NCI-H345 (cell line): ENCODE measurements around the gene MORF4L2.
A peak's percentile ranks its signal among the peaks of the same experiment; 100 is the strongest.
"Not testable (repeated sequence)": the region's sequence is repeated elsewhere in the genome, so short reads cannot be mapped to it uniquely, and the experiment has no call there.

Source experiments
- DNase-seq: peaks from one replicate; lab custom pipeline; 2025; lab: John Stamatoyannopoulos, UW

The MORF4L2 gene

DNA sequence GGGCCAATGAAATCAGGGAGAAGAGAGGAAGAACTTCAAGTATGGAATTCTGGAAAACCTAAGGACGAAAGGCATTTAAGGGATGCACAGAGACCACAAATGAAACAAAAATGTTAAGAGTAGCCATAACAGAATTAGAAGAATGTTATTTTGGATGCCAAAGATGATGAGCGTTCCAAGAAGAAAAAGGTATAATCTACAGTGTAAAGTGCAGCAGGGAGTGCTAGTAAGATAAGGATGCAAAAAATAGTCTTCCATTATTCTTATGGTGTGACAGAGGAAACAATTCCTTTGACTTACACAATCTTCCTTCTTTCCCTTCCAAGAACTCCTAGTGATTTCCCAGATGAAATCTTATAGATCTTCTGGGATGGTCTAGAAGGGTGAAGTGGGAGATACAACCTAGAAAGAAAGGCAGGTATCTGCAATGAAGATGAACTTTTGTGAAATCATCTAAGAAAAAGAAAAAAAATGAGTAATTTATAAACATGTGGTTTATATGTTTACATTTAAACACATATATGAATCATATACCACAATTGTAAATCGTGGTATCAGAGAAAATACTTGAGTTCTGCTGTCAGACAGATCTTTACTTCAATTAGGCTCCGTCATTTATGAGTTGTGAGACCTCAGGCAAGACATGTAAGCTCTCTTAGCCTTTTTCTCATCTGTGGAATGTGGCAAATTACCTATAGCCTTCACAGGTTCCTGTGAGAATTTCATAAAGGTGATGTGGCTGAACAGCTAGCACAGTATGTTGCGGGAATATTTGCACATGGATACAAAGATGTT, 8.1 kb downstream of the MORF4L2 start:
- DNase-seq: no peak

DNA sequence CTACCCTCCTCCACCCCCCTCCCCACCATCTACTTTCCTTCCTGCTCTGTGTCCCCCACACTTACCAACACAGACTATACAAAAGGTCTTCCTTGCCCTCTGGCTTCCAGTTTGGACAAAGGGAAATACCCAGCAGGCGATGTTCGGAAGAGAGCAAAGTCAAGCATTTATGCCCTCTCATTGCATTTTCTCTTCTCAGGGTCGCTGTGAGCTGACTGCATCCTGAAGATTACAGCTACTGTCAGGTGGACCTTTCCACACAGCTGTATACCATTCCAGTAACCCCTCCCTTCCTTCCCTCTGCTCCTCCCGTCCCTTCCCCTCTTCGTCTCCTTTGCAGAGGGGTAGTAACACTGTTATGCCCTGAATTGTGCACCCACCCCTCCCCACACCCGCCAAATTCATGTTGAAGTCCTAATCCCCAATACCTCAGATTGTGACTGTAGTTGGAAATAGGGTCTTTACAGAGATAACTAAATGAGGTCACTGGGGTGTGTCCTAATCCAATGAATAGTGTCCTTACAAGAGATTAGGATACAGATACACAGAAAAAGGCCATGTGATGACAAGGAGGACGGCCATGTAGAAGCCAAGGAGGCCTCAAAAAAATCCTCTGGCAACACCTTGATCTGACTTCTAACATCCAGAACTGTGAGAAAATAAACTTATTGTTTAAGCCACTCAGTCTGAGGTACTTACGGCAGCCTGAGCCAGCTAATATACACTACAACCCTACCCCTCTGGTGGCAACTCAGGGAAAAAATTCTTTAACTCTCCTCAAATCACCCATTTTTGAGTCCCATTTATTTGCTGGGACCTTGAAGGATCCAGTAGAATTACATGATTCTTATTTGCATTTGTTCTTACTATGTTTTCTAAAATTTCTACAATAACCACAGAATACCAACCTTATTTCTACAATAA, 11.7 kb downstream of the MORF4L2 start:
- no peak for DNase-seq

DNA sequence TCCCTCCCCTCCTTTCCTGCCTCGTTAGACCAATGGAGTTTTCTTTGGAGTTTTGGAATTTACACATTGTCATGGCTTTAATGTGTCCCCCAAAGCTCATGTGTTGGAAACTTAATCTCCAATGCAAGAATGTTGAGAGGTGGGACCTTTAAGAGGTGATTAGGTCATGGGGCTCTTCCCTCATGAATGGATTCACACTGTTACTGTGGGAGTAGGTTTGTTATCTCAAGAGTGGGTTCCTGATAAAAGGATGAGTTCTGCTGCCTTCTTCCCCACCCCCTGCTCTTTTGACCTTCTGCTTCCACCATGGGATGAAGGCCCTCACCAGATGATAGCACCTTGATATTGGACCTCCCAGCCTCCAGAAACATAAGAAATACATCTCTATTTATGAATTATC, 16.8 kb downstream of the MORF4L2 start:
- no peak for DNase-seq

DNA sequence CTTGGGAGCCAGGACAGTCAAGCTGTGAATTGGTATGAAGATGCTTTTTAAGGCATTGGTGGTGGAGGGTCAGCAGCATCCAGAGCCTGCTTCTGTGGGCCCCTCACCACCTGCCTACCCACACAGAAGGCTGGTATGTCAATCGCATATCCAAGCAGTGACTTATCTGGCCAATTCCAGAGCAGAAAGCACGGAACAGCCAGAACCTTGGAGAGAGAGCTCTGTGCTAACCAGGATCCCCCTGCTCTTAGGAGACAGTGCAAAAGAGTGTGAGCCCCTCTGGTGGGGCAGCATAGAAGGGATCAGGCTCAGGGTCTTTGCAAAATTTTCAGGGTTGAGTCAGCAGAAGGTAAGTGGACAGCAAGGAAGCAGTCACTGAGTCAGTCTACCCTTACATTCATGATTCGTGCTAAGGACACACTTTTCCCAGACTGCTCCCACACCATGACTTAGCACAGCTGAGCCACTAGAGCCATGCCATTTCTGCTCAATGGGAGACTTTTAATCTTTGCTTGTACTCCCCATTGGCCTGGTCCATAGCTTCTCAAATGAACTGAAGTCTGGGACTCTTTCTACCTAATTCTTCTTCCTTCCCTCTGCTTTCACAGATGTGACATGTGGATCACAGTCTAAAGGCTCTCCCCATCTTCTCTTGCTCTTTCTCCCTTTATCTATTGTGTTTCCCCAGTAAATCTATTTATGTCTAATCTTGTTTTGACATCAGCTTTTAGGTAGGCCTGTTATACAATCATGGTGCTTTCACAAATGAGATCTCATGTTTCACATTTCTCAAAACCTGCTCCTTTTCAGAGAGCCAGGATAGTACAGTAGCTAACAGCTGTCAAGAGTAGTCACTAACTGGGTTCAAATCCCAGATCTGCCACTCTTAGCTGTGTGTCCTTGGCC, 20.0 kb downstream of the MORF4L2 start:
- no peak for DNase-seq

DNA sequence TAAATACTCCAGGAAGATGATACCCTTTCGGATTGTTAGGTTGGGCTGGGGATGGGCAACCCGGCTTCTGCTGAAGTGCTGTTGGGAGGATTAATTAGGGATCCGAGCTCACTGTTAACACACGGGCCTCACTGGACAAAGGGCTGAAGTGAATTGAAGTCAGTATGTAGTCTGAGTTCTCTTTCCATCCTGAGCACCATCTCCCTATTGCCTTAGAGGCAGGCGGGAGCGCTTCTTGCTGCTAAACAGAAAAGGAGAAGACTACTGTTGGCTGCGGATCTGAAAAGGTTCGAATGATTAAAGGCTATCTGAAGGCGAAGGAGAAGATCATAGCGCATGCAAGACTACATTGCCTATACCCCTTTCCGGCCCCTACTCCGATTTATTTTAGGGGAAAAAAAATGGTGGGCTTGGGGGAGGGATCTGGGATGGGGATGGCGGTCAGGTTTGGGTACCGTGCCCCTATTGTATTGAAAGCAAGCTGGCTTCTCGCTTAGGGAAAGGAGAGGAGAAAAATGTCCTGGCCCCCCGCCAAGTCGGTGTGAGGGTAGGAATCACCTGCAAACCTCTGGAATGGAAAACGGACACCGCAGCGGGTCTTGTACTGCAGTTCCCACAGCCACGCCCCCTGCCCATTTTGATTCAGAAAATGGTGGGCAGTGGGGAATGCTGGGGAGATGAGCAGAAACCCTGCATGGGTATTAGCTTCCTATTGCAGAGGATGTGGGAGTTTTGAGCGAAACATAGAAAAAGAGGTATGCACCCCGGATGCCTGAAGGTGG, 22.3 kb downstream of the MORF4L2 start:
- no peak for DNase-seq

DNA sequence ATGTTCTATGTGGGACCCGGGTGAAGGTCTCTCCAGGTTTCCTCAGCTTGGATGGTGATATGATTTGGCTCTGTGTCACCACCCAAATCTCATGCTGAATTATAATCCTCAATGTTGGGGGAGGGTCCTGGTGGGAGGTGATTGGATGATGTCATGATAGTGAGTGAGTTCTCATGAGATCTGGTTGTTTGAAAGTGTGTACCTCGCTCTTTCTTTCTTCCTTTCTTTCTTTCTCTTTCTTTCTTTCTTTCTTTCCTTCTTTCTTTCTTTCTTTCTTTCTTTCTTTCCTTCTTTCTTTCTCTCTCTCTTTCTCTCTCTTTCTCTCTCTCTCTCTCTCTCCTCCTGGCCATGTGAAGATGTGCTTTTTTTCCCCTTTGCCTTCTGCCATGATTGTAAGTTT, 27.0 kb downstream of the MORF4L2 start:
- not testable (repeated sequence) for DNase-seq

DNA sequence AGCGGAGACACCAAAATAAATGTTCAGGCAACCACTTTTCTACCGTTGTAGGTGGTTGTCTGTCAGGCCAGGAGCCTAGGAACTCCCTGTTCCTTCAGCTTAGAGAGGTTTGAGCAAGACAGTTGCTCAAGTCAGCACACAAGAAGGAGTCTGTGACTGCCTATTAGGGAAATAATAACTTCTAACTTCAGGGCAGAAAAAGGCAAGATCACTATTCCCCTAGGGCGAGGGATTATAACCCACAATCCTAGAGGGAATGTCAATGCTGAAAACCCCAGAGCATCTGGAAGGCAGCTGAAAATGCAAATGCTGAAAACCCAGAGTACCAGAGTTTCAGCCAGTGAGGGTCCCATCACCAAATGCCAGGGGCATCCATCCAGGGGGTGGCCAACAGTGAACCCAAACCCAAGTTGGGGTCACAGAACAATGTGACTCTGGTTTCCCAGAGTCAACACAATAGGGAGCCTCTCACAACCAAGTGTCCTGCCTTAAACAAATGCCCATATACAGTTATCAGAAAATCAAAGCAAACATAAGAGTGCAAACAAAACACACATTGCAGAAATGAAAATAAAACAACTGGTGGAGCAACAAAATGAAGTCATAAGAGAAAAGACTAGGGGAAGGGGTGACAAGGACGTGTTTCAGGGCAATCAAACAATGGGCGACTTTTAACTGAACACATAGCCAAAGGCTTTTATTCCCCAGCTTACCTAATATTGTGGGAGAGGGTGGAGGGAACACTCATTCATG, 27.6 kb downstream of the MORF4L2 start:
- no peak for DNase-seq

DNA sequence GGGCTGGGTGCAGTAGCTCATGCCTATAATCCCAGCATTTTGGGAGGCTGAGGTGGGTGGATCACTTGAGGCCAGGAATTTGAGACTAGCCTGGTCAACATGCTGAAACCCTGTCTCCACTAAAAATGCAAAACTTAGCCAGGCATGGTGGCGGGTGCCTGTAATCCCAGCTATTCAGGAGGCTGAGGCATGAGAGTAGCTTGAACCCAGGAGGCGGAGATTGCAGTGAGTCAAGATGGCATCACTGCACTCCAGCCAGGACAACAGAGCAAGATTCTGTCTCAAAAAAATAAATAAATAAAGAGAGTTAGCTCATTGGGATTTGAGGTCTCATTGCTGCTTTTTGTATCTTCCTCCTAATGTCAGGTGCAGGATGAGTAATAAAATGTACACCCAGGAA, 29.4 kb downstream of the MORF4L2 start:
- DNase-seq: not testable (repeated sequence)

DNA sequence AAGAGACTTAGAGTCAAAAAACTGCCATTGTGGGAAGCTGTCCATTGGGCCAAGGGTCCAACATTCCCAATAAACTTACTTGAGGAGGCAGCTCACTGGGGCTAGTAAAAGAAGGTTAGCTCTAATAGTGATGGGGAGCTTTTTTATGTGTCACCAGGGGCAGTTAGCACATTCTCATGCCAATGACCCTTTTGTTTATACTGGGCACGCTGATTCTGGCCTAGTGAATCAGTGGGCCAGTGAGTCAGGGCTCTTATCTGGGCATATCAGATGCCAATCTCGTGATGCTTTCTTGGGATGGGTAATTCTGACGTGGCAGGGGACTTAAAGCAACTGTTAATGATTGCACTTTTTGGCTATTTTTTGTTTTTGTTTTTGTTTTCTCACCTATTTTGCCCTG, 29.9 kb downstream of the MORF4L2 start:
- DNase-seq: no peak

DNA sequence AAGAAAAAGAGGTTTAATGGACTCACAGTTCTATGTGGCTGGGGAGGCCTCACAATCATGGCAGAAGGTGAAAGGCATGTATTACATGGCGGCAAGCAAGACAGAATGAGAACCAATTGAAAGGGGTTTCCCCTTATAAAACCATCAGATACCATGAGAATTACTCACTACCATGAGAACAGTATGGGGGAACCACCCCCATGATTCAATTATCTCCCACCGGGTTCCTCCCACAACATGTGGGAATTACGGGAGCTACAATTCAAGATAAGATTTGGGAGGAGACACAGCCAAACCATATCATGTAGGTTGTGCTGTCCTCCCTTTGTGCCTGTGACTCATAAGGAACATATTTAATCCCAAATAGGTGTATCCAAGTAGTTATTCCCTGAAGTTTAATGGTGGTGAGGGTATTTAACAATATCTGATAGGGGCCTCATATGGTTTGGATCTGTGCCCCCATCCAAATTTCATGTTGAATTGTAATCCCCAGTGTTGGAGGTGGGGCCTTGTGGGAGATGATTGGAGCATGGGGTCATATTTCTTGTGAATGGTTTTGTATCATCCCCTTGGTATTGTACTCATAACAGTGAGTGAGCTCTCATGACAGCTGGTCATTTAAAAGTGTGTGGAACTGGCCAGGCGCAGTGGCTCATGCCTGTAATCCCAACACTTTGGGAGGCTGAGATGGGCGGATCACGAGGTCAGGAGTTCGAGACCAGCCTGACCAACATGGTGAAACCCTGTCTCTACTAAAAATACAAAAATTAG, 31.1 kb downstream of the MORF4L2 start:
- DNase-seq: not testable (repeated sequence)

DNA sequence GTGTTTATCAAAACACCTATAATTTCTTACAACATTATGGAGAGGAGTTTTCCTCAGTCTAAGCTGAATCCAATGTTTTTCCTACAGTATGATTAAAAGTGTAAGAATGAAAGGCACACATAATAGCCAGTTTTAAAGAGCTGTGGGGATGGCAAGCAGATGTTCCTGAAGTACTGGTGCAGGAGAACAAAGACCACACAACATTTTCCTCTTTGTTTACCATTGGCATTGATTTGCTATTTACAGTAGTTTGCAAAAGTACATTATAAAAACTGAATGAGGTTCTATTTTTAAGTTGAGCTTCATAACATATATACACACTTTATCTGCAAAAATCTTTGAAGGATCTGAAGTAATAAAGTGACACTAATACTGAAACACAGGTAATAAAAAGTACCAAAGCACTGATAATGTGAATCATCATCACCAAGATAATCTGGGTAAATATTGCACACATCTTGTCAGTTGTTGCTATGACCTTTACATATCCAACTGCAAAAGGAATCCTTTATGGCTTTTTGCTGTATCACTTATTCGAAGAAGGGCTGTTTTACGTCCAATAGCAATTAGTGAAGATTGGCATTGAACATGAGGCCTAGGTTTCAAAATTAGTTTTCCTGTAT, 35.2 kb downstream of the MORF4L2 start:
- peak; percentile 6 for DNase-seq

DNA sequence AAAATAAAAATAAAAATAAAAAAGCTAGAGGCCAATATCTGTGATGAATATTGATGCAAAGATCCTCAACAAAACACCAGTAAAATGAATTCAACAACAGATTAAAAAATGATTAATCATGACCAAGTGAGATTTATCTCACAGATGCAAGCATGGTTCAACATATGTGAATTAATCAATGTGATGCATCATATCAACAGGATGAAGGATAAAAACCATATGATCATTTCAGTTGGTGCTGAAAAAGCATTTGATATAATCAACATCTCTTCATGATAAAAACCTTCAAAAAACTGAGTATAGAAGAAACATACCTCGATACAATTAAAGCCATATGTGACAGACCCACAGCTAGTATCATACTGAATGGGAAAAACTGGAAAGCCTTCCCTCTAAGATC, 38.9 kb downstream of the MORF4L2 start:
- no peak for DNase-seq

DNA sequence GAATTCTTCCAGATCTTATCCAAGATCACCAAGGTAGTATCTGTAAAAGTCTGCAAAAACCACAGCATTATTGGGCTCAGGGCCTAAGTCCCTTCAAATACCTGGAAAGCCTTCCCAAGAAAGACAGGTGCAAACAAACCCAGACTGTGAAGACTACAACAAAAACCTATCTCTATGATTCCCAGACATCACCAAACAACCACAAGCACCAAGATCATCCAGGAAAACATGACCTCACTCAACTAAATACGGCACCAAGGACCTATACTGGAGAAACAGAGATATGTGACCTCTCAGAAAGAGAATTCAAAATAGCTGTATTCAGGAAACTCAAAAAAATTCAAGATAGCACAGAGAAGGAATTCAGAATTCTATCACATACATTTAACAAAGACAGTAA, 42.4 kb downstream of the MORF4L2 start:
- no peak for DNase-seq

DNA sequence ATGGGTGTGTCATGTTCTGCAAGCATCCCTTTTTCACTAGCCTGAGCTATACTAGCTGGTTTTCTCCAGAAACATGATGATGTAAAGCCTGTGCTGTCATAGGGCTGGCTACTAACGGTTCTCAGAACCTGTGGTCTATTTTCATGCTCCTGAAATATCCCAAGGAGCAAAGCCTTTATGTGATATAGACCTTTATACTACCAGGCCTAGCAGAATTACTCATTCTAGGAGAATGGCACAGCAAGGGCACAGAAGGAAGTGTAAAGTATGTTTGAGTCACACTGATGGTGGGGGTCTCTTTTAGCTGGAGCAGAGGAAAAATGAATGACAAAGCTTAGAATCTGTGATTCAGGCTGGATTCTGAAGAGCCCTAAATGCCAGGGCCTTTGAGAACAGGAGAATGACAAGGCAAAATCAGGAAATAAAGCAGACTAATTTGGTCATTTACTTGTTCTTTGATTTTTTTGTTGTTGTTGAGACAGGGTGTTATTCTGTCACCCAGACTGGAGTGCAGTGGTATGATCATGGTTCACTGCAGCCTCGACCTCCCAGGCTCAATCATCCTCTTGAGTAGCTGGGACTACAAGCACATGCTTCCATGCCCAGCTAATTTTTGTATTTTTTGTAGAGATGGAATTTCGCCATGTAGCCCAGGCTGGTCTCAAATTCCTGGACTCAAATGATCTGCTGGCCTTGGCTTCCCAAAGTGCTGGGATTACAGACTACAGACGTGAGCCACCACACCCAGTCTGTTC, 45.9 kb downstream of the MORF4L2 start:
- DNase-seq: no peak

DNA sequence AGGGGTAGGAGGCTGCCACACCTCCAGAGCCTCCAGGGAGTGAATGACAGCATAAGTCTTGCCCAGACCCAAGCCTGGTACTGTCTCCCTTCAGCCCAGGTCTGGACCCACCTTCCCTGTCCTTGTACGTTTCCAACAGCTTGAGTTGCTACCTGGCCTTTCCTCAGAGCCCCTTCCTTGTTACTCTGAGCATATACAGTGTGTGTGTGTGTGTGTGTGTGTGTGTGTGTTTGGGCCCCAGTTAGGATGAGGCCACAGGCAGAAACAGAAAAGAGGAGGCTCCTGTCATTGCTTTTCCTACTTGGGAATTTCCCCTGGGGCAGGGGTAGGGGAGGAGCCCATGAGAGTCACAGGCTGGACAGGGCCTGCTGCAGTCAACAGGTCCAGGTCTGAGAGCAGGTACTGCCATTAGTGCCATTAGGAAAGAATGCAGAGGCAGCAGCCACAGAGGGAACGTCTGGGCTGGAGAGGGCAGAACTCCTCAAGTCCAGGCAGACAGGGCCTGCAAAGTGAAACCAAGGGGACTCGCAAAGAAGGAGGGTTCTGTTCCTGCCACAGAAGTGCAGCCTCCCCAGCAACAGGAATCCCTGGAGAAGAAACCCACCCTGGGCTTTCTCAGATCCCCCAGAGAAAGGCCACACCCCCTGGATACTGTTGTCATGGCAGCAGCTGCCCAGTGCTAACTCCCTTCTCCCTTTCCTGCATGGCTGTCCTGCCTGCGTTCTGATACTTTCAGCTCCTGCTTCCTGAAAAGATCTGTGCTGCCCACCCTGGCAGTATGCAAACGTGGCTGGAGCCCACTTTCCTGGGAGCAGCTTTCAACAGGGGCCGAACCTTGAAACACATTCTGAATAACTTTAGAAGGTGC, 47.8 kb downstream of the MORF4L2 start:
- peak; percentile 9 for DNase-seq

DNA sequence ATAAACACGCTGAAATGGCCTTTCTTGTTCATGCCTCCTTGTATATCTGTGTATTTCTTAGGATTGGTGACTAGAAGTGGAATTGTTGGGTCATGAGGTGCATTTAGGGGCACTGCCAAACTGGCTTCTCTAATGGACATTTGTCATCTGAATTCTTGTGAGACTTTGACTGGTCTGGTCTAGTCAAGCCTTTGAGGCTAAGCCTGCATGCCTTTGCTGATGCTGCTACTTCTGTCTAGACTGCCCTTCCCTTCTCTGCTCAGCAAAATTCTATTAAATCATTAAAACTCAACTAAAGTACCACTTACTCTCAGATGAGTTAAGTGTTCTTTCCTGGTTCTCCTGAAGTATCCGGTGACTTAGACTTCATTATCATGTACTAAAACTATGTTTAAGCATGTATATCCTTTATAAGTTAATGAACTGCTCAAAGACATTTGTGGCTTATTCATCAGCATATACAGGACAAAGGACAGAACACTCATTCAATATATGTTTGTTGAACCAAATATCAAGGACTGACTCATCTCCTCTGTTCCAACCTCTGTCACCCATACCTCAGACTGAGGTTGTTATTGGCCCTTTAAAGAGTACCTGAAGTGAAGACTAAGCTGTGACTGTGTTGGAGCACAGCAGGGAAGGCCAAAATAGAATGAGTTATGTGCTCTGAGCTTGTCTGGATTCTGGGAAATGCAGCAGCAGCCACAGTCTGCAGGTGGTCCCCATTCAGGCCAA, 48.7 kb downstream of the MORF4L2 start:
- DNase-seq: no peak

DNA sequence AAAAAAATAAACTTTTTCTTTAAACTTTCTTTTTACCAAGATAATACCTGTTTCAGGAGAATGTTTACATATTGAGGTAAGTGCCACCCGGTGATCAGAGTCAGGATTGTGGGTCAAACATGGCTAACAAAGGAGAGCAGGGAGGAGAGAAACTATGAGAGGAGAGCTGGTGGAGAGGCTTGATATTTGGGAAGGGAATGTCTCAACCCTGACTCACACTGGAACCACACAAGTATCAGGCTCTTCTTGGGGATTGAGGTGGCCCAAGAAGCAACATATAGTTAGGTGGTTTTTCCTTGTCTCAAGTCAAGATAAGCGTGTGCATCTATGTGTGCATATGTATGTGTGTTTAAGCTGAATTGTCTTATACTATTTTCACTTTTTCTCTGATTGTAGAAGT, 51.1 kb downstream of the MORF4L2 start:
- no peak for DNase-seq
